HCT116 (cell line): ENCODE data around the gene GARIN3. TPM values are rescaled to one million over a fixed set of nuclear protein-coding genes. Genes with fewer than 3 reads are reported as not detected.
A peak's percentile ranks its signal among the peaks of the same experiment; 100 is the strongest.

Source experiments
- ATAC-seq: fragments of 200-7000 bp; cut with Tn5 transposase; 2 replicates; pipeline ENCODE4 v1.9.1; 2020; ENCODE audit warnings: mild to moderate bottlenecking, moderate library complexity
- BruUV-seq: library from RNA; stranded (reverse); fragments of 400-500 nt; replicated peaks from 2 replicates; lab custom pipeline; 2021; lab: Mats Ljungman, UMichigan
- CTCF ChIA-PET: fragments of 300-600 bp; sonication (Branson Sonifier 250); formaldehyde crosslinking; loops from one replicate; lab custom pipeline; 2021; ENCODE audit warnings: antibody characterized with exemption; lab: Charles Lee
- POLR2A ChIA-PET: fragments of 300-600, 350-600 bp; sonication (Branson Sonifier 250); formaldehyde crosslinking; loops from one replicate; lab custom pipeline; 2021; ENCODE audit warnings: antibody characterized with exemption; lab: Charles Lee
- RAD21 ChIA-PET, 2 experiments: fragments of 300-600 bp; sonication (Branson Sonifier 250); formaldehyde crosslinking; loops; one replicate each; lab custom pipeline; 2023; ENCODE audit warnings: low total read pairs in 2 of 2; ENCODE audit not compliant: uncharacterized antibody in 2 of 2, unreplicated experiment in 2 of 2, low non-redundant PET in 1 of 2; lab: Charles Lee
- DNase-seq: peaks from one replicate; pipeline ENCODE4 v3.0.0-alpha.2; 2010; ENCODE audit warnings: low read depth, low spot score
- H2AFZ ChIP-seq: fragments of 200-600 bp; shearing (Covaris generic), sonication (generic); 2 replicates; pipeline ENCODE4 v1.6.1; 2017; ENCODE audit warnings: low read depth, mixed run types, mixed read lengths, antibody characterized with exemption, low read length; ENCODE audit not compliant: poor library complexity, severe bottlenecking
- H3K27ac ChIP-seq: 2 replicates; pipeline ENCODE4 v1.5.1; 2012; ENCODE audit warnings: low read depth, low read length
- H3K27me3 ChIP-seq: fragments of 200-600 bp; sonication (generic); 2 replicates; pipeline ENCODE4 v1.6.1; 2016; ENCODE audit warnings: mixed run types, low read length, mixed read lengths; ENCODE audit not compliant: insufficient read depth
- H3K36me3 ChIP-seq, 2 experiments: fragments of 200-500 bp in 1 of 2; fragments of 200-600 bp in 1 of 2; sonication (Bioruptor generic) in 1 of 2; sonication (generic) in 1 of 2; 2 replicates each; pipeline versions ENCODE4 v1.5.1 to v1.6.1; 2014 to 2016; ENCODE audit warnings: low read length in 2 of 2, inconsistent platforms in 1 of 2, mixed read lengths in 1 of 2, mixed run types in 1 of 2; ENCODE audit not compliant: insufficient read depth in 2 of 2, control insufficient read depth in 1 of 2
- H3K4me1 ChIP-seq, 2 experiments: fragments of 200-600 bp in 1 of 2; sonication (generic) in 1 of 2; 2 replicates each; pipeline versions ENCODE4 v1.5.1 to v1.6.1; 2012 to 2017; ENCODE audit warnings: low read length in 2 of 2, inconsistent platforms in 1 of 2, mild to moderate bottlenecking in 1 of 2, mixed read lengths in 1 of 2, mixed run types in 1 of 2, moderate library complexity in 1 of 2; ENCODE audit not compliant: insufficient read depth in 2 of 2, control insufficient read depth in 1 of 2
- H3K4me2 ChIP-seq: fragments of 200-600 bp; sonication (generic); 2 replicates; pipeline ENCODE4 v1.6.1; 2017; ENCODE audit warnings: mixed run types, low read length, mixed read lengths
- H3K4me3 ChIP-seq, 2 experiments: fragments of 200-600 bp in 1 of 2; sonication (generic) in 1 of 2; replicated peaks in 1 of 2; 2 replicates each; pipeline ENCODE4 v1.5.1; 2011 to 2016; ENCODE audit warnings: low read length in 2 of 2, control low read depth in 1 of 2, low read depth in 1 of 2, mild to moderate bottlenecking in 1 of 2, mixed read lengths in 1 of 2, mixed run types in 1 of 2
- H3K79me2 ChIP-seq: fragments of 200-600 bp; sonication (generic); 2 replicates; pipeline ENCODE4 v1.6.1; 2017; ENCODE audit warnings: mild to moderate bottlenecking, mixed run types, low read length, moderate library complexity, mixed read lengths; ENCODE audit not compliant: insufficient read depth
- H3K9ac ChIP-seq: fragments of 200-600 bp; sonication (generic); 2 replicates; pipeline ENCODE4 v1.6.1; 2016; ENCODE audit warnings: low read length, mixed read lengths
- H3K9me2 ChIP-seq: fragments of 200-600 bp; sonication (generic), shearing (Covaris generic); 2 replicates; pipeline ENCODE4 v1.6.1; 2017; ENCODE audit warnings: mixed run types, mild to moderate bottlenecking, moderate library complexity; ENCODE audit not compliant: insufficient read depth
- H3K9me3 ChIP-seq, 2 experiments: fragments of 200-500 bp in 1 of 2; fragments of 200-600 bp in 1 of 2; sonication (Bioruptor generic) in 1 of 2; sonication (generic) in 1 of 2; 2 replicates each; pipeline ENCODE4 v1.6.1; 2014 to 2017; ENCODE audit warnings: low read length in 2 of 2, mixed read lengths in 2 of 2, inconsistent platforms in 1 of 2, low read depth in 1 of 2, mild to moderate bottlenecking in 1 of 2, mixed run types in 1 of 2, moderate library complexity in 1 of 2; ENCODE audit not compliant: control insufficient read depth in 1 of 2, insufficient read depth in 1 of 2
- H4K20me1 ChIP-seq: fragments of 200-600 bp; sonication (generic), shearing (Covaris generic); 2 replicates; pipeline ENCODE4 v1.6.1; 2017; ENCODE audit warnings: mixed run types, mild to moderate bottlenecking, moderate library complexity; ENCODE audit not compliant: insufficient read depth
- CEBPB ChIP-seq: IDR thresholded peaks from 2 replicates; pipeline ENCODE4 v1.6.1; 2012; ENCODE audit warnings: low read depth
- CTCF ChIP-seq, 3 experiments: fragments of 200-600 bp in 1 of 3; sonication (generic) in 1 of 3; IDR thresholded peaks in 2 of 3; conservative IDR thresholded peaks in 1 of 3; 2 replicates each; pipeline ENCODE4 v1.5.1; 2012 to 2017; ENCODE audit warnings: low read depth in 2 of 3, low read length in 2 of 3, antibody characterized with exemption in 1 of 3, borderline replicate concordance in 1 of 3, control low read depth in 1 of 3, mild to moderate bottlenecking in 1 of 3, mixed read lengths in 1 of 3, mixed run types in 1 of 3, moderate library complexity in 1 of 3; ENCODE audit not compliant: insufficient read depth in 1 of 3
- EGR1 ChIP-seq: IDR thresholded peaks from 2 replicates; pipeline ENCODE4 v1.6.1; 2012; ENCODE audit warnings: low read depth
- ELF1 ChIP-seq: IDR thresholded peaks from 2 replicates; pipeline ENCODE4 v1.6.1; 2012; ENCODE audit warnings: low read depth, borderline replicate concordance
- JUND ChIP-seq: IDR thresholded peaks from 2 replicates; pipeline ENCODE4 v1.6.1; 2012
- POLR2A ChIP-seq: IDR thresholded peaks from 2 replicates; pipeline ENCODE4 v1.7.0; 2011; ENCODE audit warnings: borderline replicate concordance; ENCODE audit not compliant: insufficient read depth, insufficient read length; ENCODE audit errors: extremely low read depth
- POLR2AphosphoS5 ChIP-seq: IDR thresholded peaks from 2 replicates; pipeline ENCODE4 v1.6.1; 2011; ENCODE audit warnings: mild to moderate bottlenecking, low read depth, low read length, moderate library complexity
- RAD21 ChIP-seq: IDR thresholded peaks from 2 replicates; pipeline ENCODE4 v1.6.1; 2012; ENCODE audit warnings: low read depth, mild to moderate bottlenecking
- SIN3A ChIP-seq: IDR thresholded peaks from 2 replicates; pipeline ENCODE4 v1.6.1; 2012; ENCODE audit warnings: low read depth
- SP1 ChIP-seq: IDR thresholded peaks from 2 replicates; pipeline ENCODE4 v1.6.1; 2012; ENCODE audit warnings: low read depth
- ZFX ChIP-seq: fragments of 450-650 bp; IDR thresholded peaks from 2 replicates; pipeline ENCODE4 v1.6.1; 2017
- intact Hi-C: fragments of 100-400 bp; cut with micrococcal nuclease; formaldehyde crosslinking; loops from 2 replicates; pipeline ENCODE4 v1.10.0; 2022
- total RNA-seq: library from RNA; stranded (reverse); gene quantifications from one replicate; pipeline ENCODE4 v1.2.1, GENCODE V29; 2021; ENCODE audit not compliant: unreplicated experiment

The GARIN3 gene
- total RNA-seq, 1 experiment from 2014 or later, result not detected

GRCh38 chr5:157142317-157143126, 23.5 kb downstream of the GARIN3 start, which contains the start of gene MED7:
Gene MED7, minus strand, starts transcription at chr5:157142865. Its CDS starts 3,434 bp downstream, at chr5:157139431.
- H3K4me2 ChIP-seq, result peak within 1 kb of the TSS; percentile 87
- H3K4me3 ChIP-seq, result peak within 1 kb of the TSS; percentile 94 to 95
- intact Hi-C loops, result loop anchor here (10.0 kb wide), 2 partner anchors 122 to 602 kb away; partner anchors contain the start of genes CYFIP2 and LSM11
- peak within 1 kb of the TSS; percentile 50 for H2AFZ ChIP-seq
- peak; percentile 99 for ATAC-seq
- no peaks in the 10 kb centered on the region for H3K9me3 ChIP-seq
- BruUV-seq, result TSS peak; percentile 77
- ChIA-PET RAD21 (no interaction called here), CTCF (interaction anchor here (0.8 to 1.8 kb wide), 4 partner anchors 8 to 112 kb away, joined by 3 to 14 read pairs (median 4); no protein-coding TSS in a partner anchor), POLR2A (interaction anchor here (0.7 to 1.8 kb wide), 3 partner anchors 11 to 539 kb away, joined by 3 to 7 read pairs (median 4); no protein-coding TSS in a partner anchor)
- H3K79me2 ChIP-seq, result peaks cover 27% of the 10 kb centered on the region
- H3K36me3 ChIP-seq, result peaks cover 0 to 12% of the 10 kb centered on the region in 2 experiments; a peak in 2 of 4 replicates
- H3K9me2 ChIP-seq, result no peaks in the 10 kb centered on the region
- peak within 1 kb of the TSS; percentile 89 for H3K9ac ChIP-seq
- TF ChIP-seq CEBPB, result peak; percentile 12; the same call in 1 of the 2 replicates
- no peak for TF ChIP-seq CTCF (IDR thresholded peaks at IDR 0.05 in 2 of 3, conservative IDR thresholded peaks at IDR 0.05 in 1 of 3; ENCODE audit: borderline replicate concordance in 1 of 3, insufficient read depth in 1 of 3, low read depth in 2 of 3, low read length in 2 of 3)
- peak; percentile 87 for TF ChIP-seq POLR2A
- TF ChIP-seq EGR1, result peak; percentile 56; the same call in 1 of the 2 replicates
- peak; percentile 85 for TF ChIP-seq SP1
- peak; percentile 52; the same call in 1 of the 2 replicates for TF ChIP-seq ZFX
- TF ChIP-seq JUND, result no peak
- TF ChIP-seq ELF1, result peak; percentile 55
- no peak for TF ChIP-seq RAD21
- peak; percentile 93 for TF ChIP-seq POLR2AphosphoS5
- TF ChIP-seq SIN3A, result peak; percentile 74
- no peaks in the 10 kb centered on the region for H3K27me3 ChIP-seq
- H3K4me1 ChIP-seq, result peaks cover 5 to 13% of the 10 kb centered on the region in 2 experiments; a peak in 3 of 4 replicates
- peak within 1 kb of the TSS; percentile 73 for H3K27ac ChIP-seq
- DNase-seq, result peak; percentile 99
- H4K20me1 ChIP-seq, result no peaks in the 10 kb centered on the region
